ENCODE measurements around the gene GSK3B. TPM values are rescaled to one million over a fixed set of nuclear protein-coding genes. Genes with fewer than 3 reads are reported as not detected.

Gene GSK3B
- total RNA-seq, 1 donor from 2014 or later, result 71.6 TPM

DNA sequence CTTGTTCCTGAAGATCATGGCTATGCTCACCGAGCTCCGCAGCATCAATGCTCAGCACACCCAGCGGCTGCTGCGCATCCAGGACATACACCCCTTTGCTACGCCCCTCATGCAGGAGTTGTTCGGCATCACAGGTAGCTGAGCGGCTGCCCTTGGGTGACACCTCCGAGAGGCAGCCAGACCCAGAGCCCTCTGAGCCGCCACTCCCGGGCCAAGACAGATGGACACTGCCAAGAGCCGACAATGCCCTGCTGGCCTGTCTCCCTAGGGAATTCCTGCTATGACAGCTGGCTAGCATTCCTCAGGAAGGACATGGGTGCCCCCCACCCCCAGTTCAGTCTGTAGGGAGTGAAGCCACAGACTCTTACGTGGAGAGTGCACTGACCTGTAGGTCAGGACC lies 277.2 kb downstream of the GSK3B start:
- Histone ChIP-seq H3K4me3 (ENCODE audit: low read depth, low read length) (no peak overlapping the region), H3K27me3 (ENCODE audit: control insufficient read depth, insufficient read depth, low read length) (peaks cover 5% of the 10 kb centered on the region), H3K36me3 (ENCODE audit: control insufficient read depth, insufficient read depth, low read length) (no peaks in the 10 kb centered on the region)
- TF ChIP-seq, protein P1, sequence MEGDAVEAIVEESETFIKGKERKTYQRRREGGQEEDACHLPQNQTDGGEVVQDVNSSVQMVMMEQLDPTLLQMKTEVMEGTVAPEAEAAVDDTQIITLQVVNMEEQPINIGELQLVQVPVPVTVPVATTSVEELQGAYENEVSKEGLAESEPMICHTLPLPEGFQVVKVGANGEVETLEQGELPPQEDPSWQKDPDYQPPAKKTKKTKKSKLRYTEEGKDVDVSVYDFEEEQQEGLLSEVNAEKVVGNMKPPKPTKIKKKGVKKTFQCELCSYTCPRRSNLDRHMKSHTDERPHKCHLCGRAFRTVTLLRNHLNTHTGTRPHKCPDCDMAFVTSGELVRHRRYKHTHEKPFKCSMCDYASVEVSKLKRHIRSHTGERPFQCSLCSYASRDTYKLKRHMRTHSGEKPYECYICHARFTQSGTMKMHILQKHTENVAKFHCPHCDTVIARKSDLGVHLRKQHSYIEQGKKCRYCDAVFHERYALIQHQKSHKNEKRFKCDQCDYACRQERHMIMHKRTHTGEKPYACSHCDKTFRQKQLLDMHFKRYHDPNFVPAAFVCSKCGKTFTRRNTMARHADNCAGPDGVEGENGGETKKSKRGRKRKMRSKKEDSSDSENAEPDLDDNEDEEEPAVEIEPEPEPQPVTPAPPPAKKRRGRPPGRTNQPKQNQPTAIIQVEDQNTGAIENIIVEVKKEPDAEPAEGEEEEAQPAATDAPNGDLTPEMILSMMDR (IDR thresholded peaks at IDR 0.05; ENCODE audit: insufficient read depth, low read length, poor library complexity, severe bottlenecking), result no peak
- no peak for DNase-seq (ENCODE audit: low read depth)

DNA sequence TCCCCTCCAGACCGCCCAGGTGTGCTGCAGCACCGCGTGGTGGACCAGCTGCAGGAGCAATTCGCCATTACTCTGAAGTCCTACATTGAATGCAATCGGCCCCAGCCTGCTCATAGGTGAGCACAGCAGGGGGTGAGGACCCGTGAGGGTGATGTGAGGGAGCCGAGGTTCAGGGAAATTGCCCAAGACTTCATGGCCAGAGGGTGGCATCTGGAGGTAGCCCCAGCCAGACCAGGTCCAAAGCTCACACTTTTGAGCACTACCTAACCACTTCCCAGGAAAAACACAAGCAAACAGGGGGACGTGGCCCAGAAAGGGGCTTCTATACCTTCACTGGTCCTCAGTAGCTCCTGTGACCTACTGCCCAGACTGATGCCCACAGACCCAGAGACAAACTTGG lies 278.5 kb downstream of the GSK3B start:
- no peak overlapping the region for H3K4me3 ChIP-seq (ENCODE audit: low read depth, low read length)
- H3K27me3 ChIP-seq (ENCODE audit: control insufficient read depth, insufficient read depth, low read length), result peaks cover 5% of the 10 kb centered on the region
- DNase-seq (ENCODE audit: low read depth), result no peak
- no peaks in the 10 kb centered on the region for H3K36me3 ChIP-seq (ENCODE audit: control insufficient read depth, insufficient read depth, low read length)
- TF ChIP-seq, protein P1 (IDR thresholded peaks at IDR 0.05; ENCODE audit: insufficient read depth, low read length, poor library complexity, severe bottlenecking), result no peak

DNA sequence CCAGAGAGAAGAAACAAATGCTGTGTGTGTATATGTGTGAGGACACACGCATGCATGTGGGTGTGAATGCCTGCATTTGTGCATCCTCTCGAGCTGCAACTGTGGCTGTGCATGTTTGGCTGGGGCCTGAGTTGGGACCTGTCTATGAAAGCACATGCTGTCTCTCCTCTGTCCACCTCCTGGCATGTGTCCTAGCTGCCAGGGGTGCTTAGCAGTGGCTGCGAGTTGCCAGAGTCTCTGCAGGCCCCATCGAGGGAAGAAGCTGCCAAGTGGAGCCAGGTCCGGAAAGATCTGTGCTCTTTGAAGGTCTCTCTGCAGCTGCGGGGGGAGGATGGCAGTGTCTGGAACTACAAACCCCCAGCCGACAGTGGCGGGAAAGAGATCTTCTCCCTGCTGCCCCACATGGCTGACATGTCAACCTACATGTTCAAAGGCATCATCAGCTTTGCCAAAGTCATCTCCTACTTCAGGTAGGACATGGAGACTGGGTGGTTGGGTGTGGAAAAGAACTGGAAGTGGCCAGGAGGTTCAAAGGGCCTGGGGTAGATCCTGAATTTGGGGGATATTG lies 281.7 kb downstream of the GSK3B start:
- peaks cover 5% of the 10 kb centered on the region for H3K27me3 ChIP-seq (ENCODE audit: control insufficient read depth, insufficient read depth, low read length)
- TF ChIP-seq, protein P1 (IDR thresholded peaks at IDR 0.05; ENCODE audit: insufficient read depth, low read length, poor library complexity, severe bottlenecking), result no peak
- H3K36me3 ChIP-seq (ENCODE audit: control insufficient read depth, insufficient read depth, low read length), result no peaks in the 10 kb centered on the region
- no peak overlapping the region for H3K4me3 ChIP-seq (ENCODE audit: low read depth, low read length)
- no peak for DNase-seq (ENCODE audit: low read depth)

DNA sequence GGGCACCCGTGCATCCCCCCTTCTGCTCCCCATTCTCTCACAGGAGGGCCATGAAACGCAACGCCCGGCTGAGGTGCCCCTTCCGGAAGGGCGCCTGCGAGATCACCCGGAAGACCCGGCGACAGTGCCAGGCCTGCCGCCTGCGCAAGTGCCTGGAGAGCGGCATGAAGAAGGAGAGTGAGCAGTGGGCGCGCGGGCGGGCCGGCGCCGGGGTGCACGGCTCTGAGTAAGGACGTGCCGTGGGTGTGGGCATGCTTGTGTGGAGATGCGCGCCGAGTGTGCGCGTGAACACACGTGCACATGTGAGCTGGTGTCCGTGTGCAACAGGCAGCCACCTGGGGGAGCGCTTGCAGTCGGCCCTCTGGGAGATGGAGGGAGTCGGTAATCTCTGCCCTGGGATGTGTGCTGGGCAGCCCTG lies 284.2 kb downstream of the GSK3B start:
- peak overlapping the region; percentile 44 for H3K4me3 ChIP-seq (ENCODE audit: low read depth, low read length)
- no peaks in the 10 kb centered on the region for H3K36me3 ChIP-seq (ENCODE audit: control insufficient read depth, insufficient read depth, low read length)
- TF ChIP-seq, protein P1 (IDR thresholded peaks at IDR 0.05; ENCODE audit: insufficient read depth, low read length, poor library complexity, severe bottlenecking), result peak; percentile 33
- DNase-seq (ENCODE audit: low read depth), result no peak
- H3K27me3 ChIP-seq (ENCODE audit: control insufficient read depth, insufficient read depth, low read length), result peaks cover 3% of the 10 kb centered on the region

DNA sequence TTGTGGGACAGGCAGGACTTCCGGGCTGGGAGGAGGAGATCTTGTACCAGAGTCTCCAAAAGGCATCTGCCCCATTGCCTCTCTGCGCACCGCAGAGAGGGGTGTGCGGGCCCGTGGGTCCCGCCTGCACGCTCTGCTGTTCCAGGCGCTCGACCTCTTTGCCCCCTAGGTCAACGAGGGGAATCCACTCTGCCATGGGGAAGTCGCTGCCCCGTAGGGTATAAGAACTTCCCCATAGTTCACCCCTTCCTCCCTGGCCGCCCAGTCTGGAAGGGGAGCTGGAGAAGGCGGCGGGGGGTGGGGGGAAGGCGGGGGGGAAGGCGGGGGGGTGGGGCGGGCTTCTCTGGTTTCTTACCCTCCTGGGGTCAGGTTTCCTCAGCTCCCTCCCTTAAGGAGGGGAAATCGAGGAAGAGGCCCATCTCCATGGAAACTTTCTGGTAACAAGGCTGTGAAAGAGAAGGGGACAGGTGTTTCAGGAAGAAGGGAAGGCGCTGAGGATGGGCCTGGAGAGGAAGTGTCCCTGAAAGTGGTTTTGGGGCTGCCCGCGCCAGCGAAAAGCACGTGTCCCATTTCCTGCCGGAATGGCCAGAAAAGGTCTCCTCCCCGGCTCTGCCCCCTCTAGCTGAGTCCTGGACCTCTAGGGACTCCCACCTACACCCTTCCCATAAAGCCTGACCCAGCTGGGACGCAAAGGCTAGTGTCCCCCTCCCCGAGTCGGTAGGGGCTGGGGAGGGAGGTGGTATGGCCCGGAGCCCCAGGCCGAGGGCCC lies 284.8 kb downstream of the GSK3B start:
- no peaks in the 10 kb centered on the region for H3K36me3 ChIP-seq (ENCODE audit: control insufficient read depth, insufficient read depth, low read length)
- DNase-seq (ENCODE audit: low read depth), result no peak
- peak overlapping the region; percentile 44 for H3K4me3 ChIP-seq (ENCODE audit: low read depth, low read length)
- no peaks in the 10 kb centered on the region for H3K27me3 ChIP-seq (ENCODE audit: control insufficient read depth, insufficient read depth, low read length)
- TF ChIP-seq, protein P1 (IDR thresholded peaks at IDR 0.05; ENCODE audit: insufficient read depth, low read length, poor library complexity, severe bottlenecking), result no peak

Data from kidney epithelial cell (primary cell).